Transverse colon (tissue), 3 donors: ENCODE measurements around the gene SYNE1.

Experiments used
- CTCF ChIP-seq, 5 experiments: fragments of 200-600 bp in 3 of 5; fragments of 450-650 bp in 2 of 5; sonication (generic) in 3 of 5; IDR thresholded peaks; 1 replicate in 2 of 5; 2 replicates in 3 of 5; pipeline ENCODE4 v1.5.1; 2016 to 2017; ENCODE audit warnings: antibody characterized with exemption in 5 of 5, inconsistent platforms in 3 of 5, mild to moderate bottlenecking in 2 of 5, moderate library complexity in 1 of 5
- EP300 ChIP-seq: sonication (generic); formaldehyde crosslinking; IDR thresholded peaks from one replicate; pipeline ENCODE4 v1.6.1; 2017; ENCODE audit warnings: antibody characterized with exemption, low read depth
- POLR2A ChIP-seq: fragments of 450-650 bp; IDR thresholded peaks from one replicate; pipeline ENCODE4 v1.6.1; 2016; ENCODE audit warnings: antibody characterized with exemption, mild to moderate bottlenecking, moderate library complexity

- TF ChIP-seq EP300 = no peak
- no peak for TF ChIP-seq CTCF (IDR thresholded peaks at IDR 0.05)
- no peak for TF ChIP-seq POLR2A
These were observed 70.9 kb downstream of the SYNE1 start for GRCh38 chr6:152566103-152566875.
